HG03039 (cell line): Measurements from ENCODE around the gene OR8B8.
"Not testable (repeated sequence)": the region's sequence is repeated elsewhere in the genome, so short reads cannot be mapped to it uniquely, and the experiment has no call there.

Source experiments
- ATAC-seq: cut with Tn5 transposase; IDR thresholded peaks from one replicate; pipeline ENCODE4 v1.9.1; 2021; ENCODE audit warnings: mild to moderate bottlenecking, moderate library complexity; ENCODE audit not compliant: unreplicated experiment

OR8B8 gene, protein sequence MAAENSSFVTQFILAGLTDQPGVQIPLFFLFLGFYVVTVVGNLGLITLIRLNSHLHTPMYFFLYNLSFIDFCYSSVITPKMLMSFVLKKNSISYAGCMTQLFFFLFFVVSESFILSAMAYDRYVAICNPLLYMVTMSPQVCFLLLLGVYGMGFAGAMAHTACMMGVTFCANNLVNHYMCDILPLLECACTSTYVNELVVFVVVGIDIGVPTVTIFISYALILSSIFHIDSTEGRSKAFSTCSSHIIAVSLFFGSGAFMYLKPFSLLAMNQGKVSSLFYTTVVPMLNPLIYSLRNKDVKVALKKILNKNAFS

DNA sequence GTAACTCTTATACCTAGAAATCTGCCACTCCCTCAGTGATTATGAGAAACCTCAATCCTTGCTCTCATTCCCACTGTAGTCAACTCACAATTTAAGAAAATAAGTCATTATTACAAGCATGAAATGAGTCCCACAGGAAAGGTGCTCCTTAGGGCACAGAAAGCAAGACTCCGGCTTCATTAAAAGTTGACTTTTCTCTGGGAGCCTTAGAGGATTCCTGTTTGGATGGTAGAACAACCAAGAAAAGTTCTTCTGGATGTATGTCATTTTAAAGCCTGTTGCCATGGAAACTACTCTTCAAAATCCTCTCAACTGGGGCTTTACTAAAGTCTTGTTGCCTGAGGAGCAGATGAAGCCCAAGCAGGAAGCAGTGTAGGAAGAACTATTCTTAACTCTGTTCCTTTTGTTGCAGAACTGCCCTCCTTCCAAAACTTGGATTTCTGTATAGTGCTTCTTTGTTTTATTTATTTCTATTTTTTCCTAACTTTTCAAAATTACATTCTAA, at the start of gene OR8B8:
Gene OR8B8, minus strand, starts transcription at position 51 of the 505 bp plus-strand sequence. CDS start 4,611 bp downstream, outside the sequence.
- no peak for ATAC-seq

DNA sequence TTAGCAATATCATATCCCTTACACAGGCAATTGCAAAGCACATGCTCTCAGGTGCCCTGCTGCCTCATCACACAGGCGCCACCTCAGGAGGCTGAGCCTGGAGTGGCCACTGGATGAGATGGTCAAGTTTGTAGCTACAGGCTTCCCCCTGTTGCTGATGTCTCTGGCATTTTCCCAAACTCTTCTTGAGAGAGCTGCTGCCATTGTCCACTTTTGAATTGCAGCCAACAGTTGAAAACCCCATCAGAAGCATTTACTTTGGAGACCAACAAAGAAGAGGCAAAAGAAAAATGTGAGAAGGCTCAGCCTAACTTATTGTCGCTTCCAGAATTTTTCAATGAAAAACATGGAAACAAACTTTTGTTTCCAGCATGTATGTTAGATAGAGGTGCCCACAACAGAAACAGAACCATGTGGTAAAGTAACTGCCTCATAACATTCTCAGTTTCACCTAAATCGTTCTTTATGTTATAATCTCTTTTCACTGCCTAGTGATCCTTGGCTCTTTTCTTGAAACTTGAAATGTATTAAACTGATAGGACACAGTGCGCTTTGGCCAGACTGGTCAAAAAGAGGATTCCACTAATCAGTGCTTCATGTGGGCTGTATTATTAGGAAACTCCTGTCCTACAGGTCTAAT, 47.6 kb upstream of the OR8B8 start:
- no peak for ATAC-seq

DNA sequence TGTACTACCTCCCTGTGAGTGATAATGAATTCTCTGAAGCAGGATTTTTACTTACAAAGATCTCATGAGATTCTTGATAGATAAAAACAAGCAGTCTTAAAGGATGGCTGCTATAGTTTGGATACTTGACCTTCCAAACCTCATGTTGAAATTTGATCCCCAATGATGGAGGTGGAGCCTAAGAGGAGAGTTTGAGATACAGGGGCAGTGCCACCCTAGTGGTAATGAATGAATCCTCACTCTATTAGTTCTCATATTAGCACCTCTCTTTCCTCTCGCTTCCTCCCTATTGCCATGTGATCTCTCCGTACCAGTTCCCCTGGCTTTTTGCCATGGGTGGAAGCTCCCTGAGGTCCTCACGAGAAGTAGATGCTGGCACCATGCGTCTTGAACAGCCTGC, 37.9 kb upstream of the OR8B8 start:
- ATAC-seq = no peak

DNA sequence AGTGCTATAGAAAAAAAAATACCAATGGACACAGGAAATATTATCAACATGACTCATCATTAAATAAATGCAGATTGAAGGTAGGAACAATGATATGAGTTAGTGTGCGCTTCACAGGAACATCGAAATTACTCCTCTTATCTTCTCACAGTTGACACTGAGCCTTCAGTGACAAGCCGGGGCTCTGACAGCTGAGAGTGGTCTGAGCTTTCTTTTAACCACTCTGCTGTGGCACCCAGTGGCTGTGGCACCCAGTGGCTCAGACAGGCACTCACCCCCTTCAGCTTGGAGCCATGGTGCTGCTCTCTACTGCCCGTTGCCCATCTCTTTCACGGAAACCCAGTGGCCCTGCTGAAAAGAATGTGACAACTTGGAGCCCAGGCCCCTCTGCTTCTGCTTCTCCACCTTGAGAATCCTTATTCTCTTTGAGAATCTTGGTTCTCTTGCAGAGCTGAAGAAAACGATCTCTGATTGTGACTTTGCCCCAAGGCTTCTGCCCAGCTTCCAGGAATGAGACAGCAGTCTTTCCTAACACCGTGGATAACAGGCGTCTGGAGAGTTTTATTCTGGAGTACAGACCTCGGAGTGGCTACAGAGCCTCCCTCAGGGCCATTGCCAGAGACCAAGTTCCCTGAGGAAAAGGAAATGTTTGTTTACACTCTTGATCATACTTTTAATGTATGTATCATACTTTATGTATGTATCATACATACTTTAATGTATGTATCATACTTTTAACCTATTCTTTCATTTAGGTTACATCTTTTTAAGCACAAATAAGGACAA, 37.1 kb upstream of the OR8B8 start:
- ATAC-seq = no peak

DNA sequence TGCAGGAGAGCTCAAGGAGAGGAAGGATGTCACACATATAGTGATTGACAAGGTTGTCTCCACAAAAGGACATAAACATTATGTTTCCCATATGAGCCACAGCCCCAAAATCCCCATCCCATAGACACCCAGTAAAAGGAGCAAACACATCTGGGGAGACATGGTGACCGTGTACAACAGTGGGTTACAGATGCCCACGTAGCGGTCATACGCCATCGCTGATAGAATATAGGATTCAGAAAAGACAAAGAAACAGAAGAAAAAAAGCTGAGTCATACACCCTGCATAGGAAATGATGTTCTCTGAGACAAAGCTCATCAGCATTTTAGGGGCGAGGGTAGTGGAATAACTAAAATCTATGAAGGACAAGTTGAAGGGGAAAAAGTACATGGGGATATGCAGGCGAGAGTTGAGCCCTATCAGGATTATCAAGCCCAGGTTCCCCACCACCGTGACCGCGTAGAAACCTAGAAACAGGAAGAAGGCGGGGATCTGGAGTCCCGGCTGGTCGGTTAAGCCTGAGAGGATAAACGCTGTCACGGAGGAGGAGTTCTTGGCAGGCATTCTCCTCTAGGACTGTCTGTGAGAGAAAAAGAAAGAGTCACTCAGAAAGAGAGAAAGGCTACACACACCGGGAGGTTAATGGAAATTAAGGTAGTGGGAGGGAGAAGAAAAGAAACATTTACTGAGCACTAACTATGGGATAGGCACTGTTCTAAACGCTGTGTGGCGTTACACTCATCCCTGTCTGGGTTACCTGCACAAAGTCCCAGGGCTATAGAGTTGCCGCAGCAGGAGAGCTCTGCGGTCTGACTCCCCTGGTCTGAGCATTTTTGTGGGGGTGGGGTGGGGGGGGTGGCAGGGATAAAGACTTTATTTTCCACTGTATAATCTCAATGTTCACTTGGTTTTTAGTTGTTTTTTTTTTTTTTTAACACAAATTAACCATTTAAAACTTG, 36.1 kb upstream of the OR8B8 start:
- peak; percentile 62 for ATAC-seq

DNA sequence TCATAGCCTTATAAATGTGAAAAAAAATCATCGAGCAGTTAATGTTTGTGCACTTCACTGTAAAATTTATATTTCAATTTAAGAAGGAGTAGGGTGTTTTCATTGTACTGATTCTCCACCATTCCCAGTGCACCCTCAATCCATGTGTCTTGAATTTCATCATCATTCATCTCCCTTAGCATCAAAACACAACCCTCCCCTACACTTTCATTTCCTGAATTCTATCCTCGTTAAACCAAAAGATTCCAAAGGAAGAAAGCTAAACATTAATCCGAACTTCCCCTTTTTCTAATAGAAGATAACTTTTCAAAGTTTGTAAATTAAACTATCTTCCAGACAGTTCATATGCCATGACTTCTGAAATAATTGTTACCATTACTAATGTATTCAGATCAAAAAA, 34.1 kb upstream of the OR8B8 start:
- no peak for ATAC-seq

DNA sequence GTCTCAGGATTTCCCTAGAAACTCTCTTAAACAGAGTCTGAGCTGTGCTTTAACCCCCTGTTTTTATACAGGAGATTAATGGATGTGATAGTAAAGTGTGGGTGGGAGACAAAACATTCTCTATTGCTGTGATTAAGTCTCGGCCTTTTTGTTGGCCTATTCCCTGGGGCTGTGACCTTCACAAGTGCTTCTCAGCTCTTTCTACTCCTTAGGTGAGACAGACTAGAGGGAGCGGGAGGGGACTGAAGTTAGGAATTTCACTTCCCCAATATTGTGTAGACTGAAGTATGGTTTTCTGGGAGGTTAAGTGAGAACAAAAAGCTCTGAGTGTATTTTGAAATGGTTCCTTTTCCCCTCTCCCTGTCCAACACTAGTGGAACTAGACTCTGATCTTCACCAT, 29.8 kb upstream of the OR8B8 start:
- no peak for ATAC-seq

DNA sequence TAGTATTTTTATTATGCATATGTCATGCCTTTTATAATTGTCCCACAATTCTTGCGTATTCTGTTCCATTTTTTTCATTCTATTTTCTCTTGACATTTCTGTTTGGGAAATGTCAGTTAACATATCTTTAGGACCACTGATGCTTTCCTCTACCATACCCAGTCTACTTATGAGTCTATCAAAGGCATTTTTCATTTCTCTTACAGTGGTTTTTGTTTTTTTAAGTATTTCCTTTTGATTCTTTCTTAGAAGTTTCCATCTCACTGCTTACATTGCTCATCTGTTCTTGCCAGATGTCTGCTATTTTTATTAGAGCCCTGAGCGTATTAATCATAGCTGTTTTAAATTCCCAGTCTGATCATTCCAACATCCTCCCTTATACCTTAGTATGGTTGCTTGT, 29.3 kb upstream of the OR8B8 start:
- no peak for ATAC-seq

DNA sequence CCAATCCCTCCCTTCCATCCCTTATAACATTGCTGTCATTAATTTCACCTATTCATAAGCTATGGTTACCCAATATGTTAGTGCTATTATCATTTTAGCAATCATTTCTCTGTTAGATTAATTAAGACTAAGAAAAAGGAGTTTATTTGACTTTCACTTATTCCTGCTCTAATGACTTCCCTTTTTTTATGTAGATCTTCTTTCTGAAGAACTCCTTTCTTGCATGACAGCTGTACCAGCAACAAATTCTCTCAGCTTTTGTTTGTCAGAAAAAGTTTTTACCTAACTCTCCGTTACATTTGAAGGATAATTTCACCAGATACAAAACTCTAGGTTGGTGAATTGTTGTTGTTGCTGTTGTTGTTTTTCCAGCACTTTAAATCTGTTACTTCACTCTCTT, 28.6 kb upstream of the OR8B8 start:
- ATAC-seq = no peak

DNA sequence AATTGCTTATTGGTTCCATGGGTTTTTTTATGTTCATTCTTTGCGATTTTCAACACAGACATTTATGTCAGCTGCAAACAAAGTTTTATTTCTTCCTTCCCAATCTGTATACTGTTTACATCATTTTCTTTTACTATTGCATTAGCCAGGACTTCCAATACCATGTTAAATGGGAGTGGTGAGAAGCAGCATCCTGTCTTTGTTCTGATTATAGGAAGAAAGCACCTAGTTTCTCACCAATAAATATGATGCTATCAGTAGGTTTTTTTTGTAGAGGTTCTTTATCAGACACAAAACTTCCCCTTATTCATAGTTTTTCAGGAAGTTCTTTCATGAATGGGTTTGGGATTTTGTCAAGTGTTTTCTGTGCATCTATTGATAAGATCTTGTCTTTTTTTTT, 28.0 kb upstream of the OR8B8 start:
- no peak for ATAC-seq

DNA sequence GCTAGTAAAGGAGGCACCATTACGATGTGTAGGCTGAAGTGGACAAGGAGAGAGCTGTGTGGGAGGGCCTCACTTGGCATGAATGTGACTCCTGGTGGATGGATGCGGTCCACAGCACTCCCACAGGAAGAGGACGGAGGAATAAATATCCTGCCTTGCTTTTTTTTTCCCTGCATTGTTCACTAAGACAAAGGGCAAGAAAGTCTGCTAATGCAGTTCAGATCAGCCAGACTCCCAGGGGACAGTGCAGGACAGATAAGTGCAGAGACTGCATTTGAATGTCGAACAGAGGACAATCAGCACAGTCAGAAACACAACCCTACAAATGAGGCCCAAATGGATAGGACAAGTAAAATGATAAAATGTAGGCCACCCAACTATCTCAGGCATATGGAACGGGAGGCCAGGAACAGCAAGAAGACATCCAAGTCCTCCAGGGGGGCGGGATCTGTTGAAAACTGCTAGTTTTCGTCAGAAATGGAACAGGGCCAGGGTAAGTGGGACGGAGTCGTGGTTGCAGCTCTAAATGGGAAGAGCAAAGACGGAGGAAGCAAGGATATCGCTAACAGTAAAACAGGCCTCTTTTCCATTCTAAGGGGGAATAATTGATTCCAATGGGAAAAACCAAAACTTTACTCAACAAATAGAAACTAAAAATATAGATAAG, 25.2 kb upstream of the OR8B8 start:
- no peak for ATAC-seq

DNA sequence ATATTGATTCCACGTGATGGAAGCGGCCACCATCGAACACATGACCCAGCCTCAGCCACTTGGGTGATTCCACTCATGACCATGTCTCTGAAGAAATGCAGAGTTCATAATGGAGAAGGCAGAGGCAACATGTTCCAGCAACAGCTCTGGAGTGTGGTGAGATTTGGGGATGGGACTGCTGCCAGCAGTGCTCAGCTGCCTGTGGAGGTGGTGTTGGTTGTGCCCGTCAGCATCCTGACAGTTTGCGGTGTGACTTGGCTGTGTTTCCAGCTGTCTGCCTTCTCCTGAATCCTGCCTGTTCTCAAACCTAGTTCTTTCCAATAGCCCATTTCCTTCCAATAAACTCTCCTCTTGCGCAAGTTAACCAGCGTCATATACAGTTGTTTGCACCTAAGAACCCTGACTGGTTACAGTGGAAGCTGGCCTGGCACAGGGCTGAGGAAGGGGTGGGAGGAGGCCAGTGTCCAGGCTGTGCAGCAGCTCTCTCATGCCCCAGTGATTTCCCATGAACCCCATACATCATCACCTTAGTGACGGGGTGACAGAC, 22.0 kb upstream of the OR8B8 start:
- ATAC-seq = no peak

DNA sequence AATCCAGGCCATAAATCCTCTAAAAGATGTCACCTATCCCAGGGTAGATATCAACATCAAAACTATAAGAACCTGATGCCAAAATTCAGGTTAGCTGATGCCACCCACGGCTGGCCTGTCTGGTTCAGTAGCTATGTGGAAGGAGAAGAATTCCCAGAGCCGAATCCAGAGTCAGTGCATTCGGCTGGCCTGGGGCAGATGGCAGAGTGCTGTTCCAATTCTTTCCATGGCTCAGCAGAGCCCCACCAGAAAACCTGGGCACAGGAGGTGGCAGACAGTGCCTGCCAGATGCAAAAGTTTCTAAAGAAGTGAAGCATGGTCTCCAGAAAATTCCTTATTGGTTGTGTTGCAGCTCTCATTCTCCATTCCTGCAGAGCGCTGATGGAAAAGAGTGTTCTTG, 19.9 kb upstream of the OR8B8 start:
- ATAC-seq = no peak

DNA sequence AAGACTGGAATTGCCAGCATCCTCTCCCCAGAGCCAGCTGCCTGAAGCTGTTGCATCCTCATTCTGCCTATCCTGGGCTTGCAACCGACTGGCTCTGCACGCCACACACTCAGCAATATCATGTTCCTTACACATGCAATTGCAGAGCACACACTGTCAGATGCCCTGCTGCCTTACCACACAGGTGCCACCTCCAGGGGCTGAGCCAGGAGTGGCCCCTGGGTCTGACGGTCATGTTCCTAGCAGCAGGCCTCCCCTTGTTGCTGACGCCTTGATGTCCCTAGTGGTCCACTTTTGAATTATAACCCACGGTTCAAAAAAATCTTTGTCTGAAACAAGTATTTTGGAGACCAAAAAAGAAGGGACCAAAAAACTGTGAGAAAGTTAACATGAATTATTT, 18.5 kb upstream of the OR8B8 start:
- no peak for ATAC-seq

DNA sequence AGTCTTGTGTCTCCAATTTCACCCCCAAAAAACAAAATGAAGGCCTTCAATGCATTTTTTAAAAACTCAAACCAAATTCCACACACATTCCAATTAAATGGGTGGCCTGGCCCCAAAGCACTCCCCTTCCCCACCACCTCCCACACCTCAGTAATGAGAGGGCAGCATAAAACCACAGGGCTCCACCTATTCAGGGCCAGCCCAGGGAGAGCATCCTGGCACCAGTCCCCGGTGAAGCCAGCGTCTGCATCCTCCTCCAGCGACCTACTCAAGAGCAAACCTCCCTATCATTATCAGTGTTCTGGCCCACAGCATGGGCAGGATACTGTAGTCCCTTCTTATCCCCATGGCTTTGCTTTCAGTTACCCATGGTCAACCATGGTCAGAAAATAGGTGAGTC, 17.8 kb upstream of the OR8B8 start:
- no peak for ATAC-seq

DNA sequence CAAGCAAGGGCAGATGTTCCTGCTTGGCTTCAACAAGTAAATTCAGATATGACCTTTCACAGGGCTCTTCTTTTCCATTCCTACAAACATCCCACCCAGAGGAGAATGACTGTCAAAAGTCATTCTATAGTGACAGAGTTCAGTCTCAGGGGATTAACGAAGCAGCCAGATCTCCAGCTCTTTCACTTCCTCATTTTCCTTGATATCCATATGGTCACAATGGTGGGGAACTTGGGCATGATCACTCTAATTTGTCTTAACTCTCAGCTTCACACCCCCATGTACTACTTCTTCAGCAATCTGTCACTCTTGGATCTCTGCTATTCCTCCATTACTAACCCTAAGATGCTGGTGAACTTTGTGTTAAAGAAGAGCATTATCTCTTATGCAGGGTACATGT, 15.0 kb upstream of the OR8B8 start:
- no peak for ATAC-seq

DNA sequence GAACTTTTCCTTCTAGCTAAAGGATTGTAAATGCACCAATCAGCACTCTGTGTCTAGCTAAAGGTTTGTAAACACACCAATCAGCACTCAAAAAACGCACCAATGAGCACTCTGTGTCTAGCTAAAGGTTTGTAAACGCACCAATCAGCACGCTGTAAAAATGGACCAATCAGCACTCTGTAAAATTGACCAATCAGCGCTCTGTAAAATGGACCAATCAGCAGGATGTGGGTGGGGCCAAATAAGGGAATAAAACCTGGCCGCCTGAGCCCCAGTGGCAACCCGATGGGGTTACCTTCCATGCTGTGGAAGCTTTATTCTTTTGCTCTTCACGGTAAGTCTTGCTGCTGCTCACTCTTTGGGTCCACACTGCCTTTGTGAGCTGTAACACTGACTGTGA, 13.9 kb upstream of the OR8B8 start:
- not testable (repeated sequence) for ATAC-seq

DNA sequence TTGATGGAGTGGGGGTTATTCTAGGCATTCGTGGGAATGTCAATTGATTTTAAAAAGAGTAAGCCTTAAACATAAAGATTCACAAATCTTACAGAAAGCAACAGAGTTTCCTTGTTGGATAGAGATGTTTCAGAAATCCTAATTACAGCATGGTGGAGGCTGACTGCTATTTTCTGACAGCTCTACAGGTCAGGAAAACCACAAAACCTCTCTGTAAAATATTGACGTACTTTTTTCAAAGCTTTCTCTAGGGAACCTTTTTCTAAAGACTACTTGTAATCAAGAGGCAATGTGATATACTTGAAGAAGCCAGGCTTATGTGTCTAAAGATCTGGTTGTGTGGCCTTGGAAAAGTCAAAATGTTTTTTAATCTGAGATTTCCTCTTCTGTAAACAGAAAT, 9.1 kb upstream of the OR8B8 start:
- no peak for ATAC-seq

DNA sequence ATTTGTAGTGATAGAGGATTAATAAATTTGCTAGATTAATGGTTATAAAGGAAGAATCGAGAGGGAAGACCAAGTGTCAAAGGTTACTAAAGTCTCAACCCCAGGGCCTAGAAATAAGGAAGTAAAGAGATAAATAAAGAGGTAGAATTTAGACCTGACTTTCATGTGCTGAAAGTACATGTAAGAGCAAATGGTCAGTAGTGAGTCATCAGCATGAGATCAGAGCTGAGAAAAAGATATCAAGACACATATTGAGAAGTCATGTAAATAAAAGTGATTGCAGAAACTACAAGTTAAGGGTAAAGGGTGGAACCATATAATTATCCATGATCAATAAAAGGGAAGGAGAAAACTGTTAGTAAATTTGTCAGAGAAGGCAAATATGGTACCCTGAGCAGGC, 1.4 kb upstream of the OR8B8 start:
- no peak for ATAC-seq

DNA sequence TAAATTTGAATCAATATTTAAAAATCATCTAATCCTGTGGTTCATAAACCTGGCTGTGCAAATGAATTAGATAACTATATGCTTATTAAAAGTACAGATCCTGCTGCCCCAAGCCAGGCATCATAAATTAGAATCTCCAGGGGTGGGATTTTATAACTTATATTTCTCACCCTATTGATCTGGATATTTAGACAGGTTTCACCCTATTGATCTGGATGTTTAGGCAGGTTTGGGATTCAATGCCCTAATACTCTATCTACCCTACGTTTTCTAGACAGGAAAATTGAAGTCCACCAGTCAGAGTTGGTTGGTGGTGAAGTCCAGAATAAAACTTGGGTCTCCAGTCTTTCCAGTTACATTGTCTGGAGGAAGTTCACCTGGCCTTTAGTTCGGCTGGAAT, 2.6 kb downstream of the OR8B8 start:
- no peak for ATAC-seq
